SK-N-SH (cell line): ENCODE results near the gene GMPPB. TPM values are rescaled to one million over a fixed set of nuclear protein-coding genes. Genes with fewer than 3 reads are reported as not detected.
A peak's percentile ranks its signal among the peaks of the same experiment; 100 is the strongest.

ENCODE experiments used
- CTCF ChIA-PET: fragments of 300-600, 350-600 bp; formaldehyde crosslinking; extraction: SDS; loops from one replicate; lab custom pipeline; 2021; lab: Yijun Ruan, JAX
- POLR2A ChIA-PET: fragments of 350-600 bp; sonication (Branson Sonifier 250); formaldehyde crosslinking; extraction: SDS; loops from one replicate; lab custom pipeline; 2020; ENCODE audit warnings: antibody characterized with exemption, inconsistent platforms; lab: Yijun Ruan, JAX
- DNase-seq: peaks from one replicate; pipeline ENCODE4 v3.0.0; 2012
- H2AFZ ChIP-seq: fragments of 200-600 bp; sonication (generic); 2 replicates; pipeline ENCODE4 v1.8.1; 2016; ENCODE audit warnings: antibody characterized with exemption, mild to moderate bottlenecking, low read depth
- H3F3A ChIP-seq: fragments of 200-600 bp; sonication (generic); replicated peaks from 2 replicates; pipeline ENCODE3; 2016; ENCODE audit warnings: antibody characterized with exemption, mild to moderate bottlenecking; ENCODE audit not compliant: insufficient read depth
- H3K27ac ChIP-seq, 2 experiments: fragments of 200-500 bp in 1 of 2; fragments of 200-600 bp in 1 of 2; sonication (Bioruptor generic) in 1 of 2; sonication (generic), shearing (Covaris generic) in 1 of 2; 2 replicates each; pipeline versions ENCODE4 v1.5.1 to v1.6.1; 2014 to 2016; ENCODE audit warnings: low read depth in 2 of 2, inconsistent platforms in 1 of 2, low read length in 1 of 2, mild to moderate bottlenecking in 1 of 2, mixed read lengths in 1 of 2
- H3K27me3 ChIP-seq: fragments of 200-600 bp; sonication (generic), shearing (Covaris generic); 2 replicates; pipeline ENCODE4 v1.6.1; 2016; ENCODE audit warnings: mixed run types; ENCODE audit not compliant: insufficient read depth
- H3K36me3 ChIP-seq, 2 experiments: fragments of 200-500 bp in 1 of 2; fragments of 200-600 bp in 1 of 2; sonication (Bioruptor generic) in 1 of 2; sonication (generic) in 1 of 2; replicated peaks in 1 of 2; 2 replicates each; pipeline versions ENCODE3 to v1.5.1; 2014 to 2016; ENCODE audit warnings: low read length in 1 of 2, mild to moderate bottlenecking in 1 of 2; ENCODE audit not compliant: insufficient read depth in 2 of 2, control insufficient read depth in 1 of 2
- H3K4me1 ChIP-seq, 2 experiments: fragments of 200-500 bp in 1 of 2; fragments of 200-600 bp in 1 of 2; sonication (Bioruptor generic) in 1 of 2; sonication (generic), shearing (Covaris generic) in 1 of 2; 2 replicates each; pipeline versions ENCODE4 v1.5.1 to v1.6.1; 2014 to 2016; ENCODE audit warnings: low read depth in 1 of 2, low read length in 1 of 2, mixed run types in 1 of 2; ENCODE audit not compliant: insufficient read depth in 2 of 2, control insufficient read depth in 1 of 2
- H3K4me2 ChIP-seq: fragments of 200-600 bp; sonication (generic), shearing (Covaris generic); 2 replicates; pipeline ENCODE4 v1.6.1; 2017; ENCODE audit warnings: mixed run types
- H3K4me3 ChIP-seq, 2 experiments: fragments of 200-500 bp in 1 of 2; fragments of 200-600 bp in 1 of 2; sonication (Bioruptor generic) in 1 of 2; sonication (generic), shearing (Covaris generic) in 1 of 2; 2 replicates each; pipeline versions ENCODE4 v1.5.1 to v1.8.1; 2014 to 2016; ENCODE audit warnings: low read depth in 2 of 2, inconsistent platforms in 1 of 2, low read length in 1 of 2, mild to moderate bottlenecking in 1 of 2, mixed read lengths in 1 of 2, moderate library complexity in 1 of 2
- H3K79me2 ChIP-seq: fragments of 200-600 bp; sonication (generic); 2 replicates; pipeline ENCODE4 v1.8.1; 2017; ENCODE audit warnings: mild to moderate bottlenecking; ENCODE audit not compliant: insufficient read depth
- H3K9ac ChIP-seq: fragments of 200-600 bp; sonication (generic); 2 replicates; pipeline ENCODE4 v1.6.1; 2017; ENCODE audit warnings: mixed run types
- H3K9me2 ChIP-seq: fragments of 200-600 bp; sonication (generic); 2 replicates; pipeline ENCODE4 v1.6.1; 2017; ENCODE audit warnings: mixed run types
- H3K9me3 ChIP-seq: fragments of 200-600 bp; sonication (generic); 2 replicates; pipeline ENCODE4 v1.6.1; 2017; ENCODE audit warnings: mixed run types, mild to moderate bottlenecking, moderate library complexity
- H4K20me1 ChIP-seq: fragments of 200-600 bp; sonication (generic); 2 replicates; pipeline ENCODE4 v1.6.1; 2017; ENCODE audit warnings: mild to moderate bottlenecking, mixed run types; ENCODE audit not compliant: insufficient read depth
- ELF1 ChIP-seq: IDR thresholded peaks from 2 replicates; pipeline ENCODE4 v1.4.0; 2012
- FOSL2 ChIP-seq: IDR thresholded peaks from 2 replicates; pipeline ENCODE4 v1.4.0; 2012; ENCODE audit warnings: low read depth, mild to moderate bottlenecking, moderate library complexity, borderline replicate concordance
- FOXJ3 ChIP-seq: sonication (generic); formaldehyde crosslinking; IDR thresholded peaks from 2 replicates; pipeline ENCODE4 v1.5.1; 2020; ENCODE audit warnings: mild to moderate bottlenecking, missing genetic modification reagents
- FOXM1 ChIP-seq: IDR thresholded peaks from 2 replicates; pipeline ENCODE4 v1.4.0; 2012; ENCODE audit warnings: low read depth, mild to moderate bottlenecking
- GATA2 ChIP-seq: sonication (generic); formaldehyde crosslinking; IDR thresholded peaks from 2 replicates; pipeline ENCODE4 v1.5.0; 2020; ENCODE audit warnings: mild to moderate bottlenecking, missing genetic modification reagents
- IRF3 ChIP-seq: fragments of 150-350 bp; IDR thresholded peaks from 2 replicates; pipeline ENCODE4 v1.6.1; 2016; ENCODE audit warnings: mild to moderate bottlenecking, low read depth, low read length
- JUND ChIP-seq: IDR thresholded peaks from 2 replicates; pipeline ENCODE4 v1.4.0; 2012
- MAX ChIP-seq: IDR thresholded peaks from 2 replicates; pipeline ENCODE4 v1.4.0; 2012; ENCODE audit warnings: low read depth
- MEF2A ChIP-seq: IDR thresholded peaks from 2 replicates; pipeline ENCODE4 v1.4.0; 2012; ENCODE audit warnings: low read depth, borderline replicate concordance
- RCOR1 ChIP-seq: fragments of 150-350 bp; IDR thresholded peaks from 2 replicates; pipeline ENCODE4 v1.6.1; 2017; ENCODE audit warnings: antibody characterized with exemption, low read length
- REST ChIP-seq: IDR thresholded peaks from 2 replicates; pipeline ENCODE4 v1.6.1; 2012; ENCODE audit warnings: mild to moderate bottlenecking, low read depth, low read length, moderate library complexity
- RFX5 ChIP-seq: IDR thresholded peaks from 2 replicates; pipeline ENCODE4 v1.6.1; 2012; ENCODE audit warnings: mild to moderate bottlenecking, improper control_type of control experiment, low read length
- RXRA ChIP-seq: IDR thresholded peaks from 2 replicates; pipeline ENCODE4 v1.4.0; 2012; ENCODE audit warnings: low read depth, mild to moderate bottlenecking, borderline replicate concordance
- SMC3 ChIP-seq: IDR thresholded peaks from 2 replicates; pipeline ENCODE4 v1.6.1; 2012; ENCODE audit warnings: low read depth, low read length, improper control_type of control experiment
- TCF12 ChIP-seq: IDR thresholded peaks from 2 replicates; pipeline ENCODE4 v1.4.0; 2012
- TEAD4 ChIP-seq: IDR thresholded peaks from 2 replicates; pipeline ENCODE4 v1.4.0; 2012; ENCODE audit warnings: mild to moderate bottlenecking, borderline replicate concordance; ENCODE audit not compliant: insufficient read depth
- USF1 ChIP-seq: IDR thresholded peaks from 2 replicates; pipeline ENCODE4 v1.4.0; 2012; ENCODE audit warnings: low read depth, borderline replicate concordance
- USF2 ChIP-seq: fragments of 150-350 bp; IDR thresholded peaks from 2 replicates; pipeline ENCODE4 v1.6.1; 2017; ENCODE audit warnings: antibody characterized with exemption, low read length, low read depth, borderline replicate concordance
- YY1 ChIP-seq: IDR thresholded peaks from 2 replicates; pipeline ENCODE4 v1.4.0; 2012; ENCODE audit warnings: low read depth, mild to moderate bottlenecking
- ZBTB33 ChIP-seq: IDR thresholded peaks from 2 replicates; pipeline ENCODE4 v1.4.0; 2012; ENCODE audit warnings: low read depth, borderline replicate concordance
- WGBS: methylation state at CpG from one replicate; pipeline ENCODE4 v1.1.6; 2017; ENCODE audit warnings: low lambda C conversion rate; 5-methylcytosine and 5-hydroxymethylcytosine counted together
- polyA plus RNA-seq, 3 experiments: library from polyadenylated mRNA; depleted of rRNA; stranded (reverse); fragments of >200 nt; gene quantifications; 2 replicates each; pipeline ENCODE4 v1.2.3, GENCODE V29; 2012

GMPPB gene
- polyA plus RNA-seq, 1 of the 3 experiments (the other 2 are of a cell fraction) = 25.1 TPM

- 53% methylated on average over 5 of the region's 6 CpGs for WGBS
- CTCF ChIA-PET = interaction anchor here (0.9 to 2.7 kb wide), 4 partner anchors 23 to 78 kb away, joined by 4 to 12 read pairs (median 6); partner anchors contain the start of gene INKA1
- Histone ChIP-seq H3K27me3 (no peaks in the 10 kb centered on the region), H3K4me2 (peak overlapping the region; percentile 100), H3K4me1 (peaks cover 8 to 20% of the 10 kb centered on the region in 2 experiments; a peak in 2 of 4 replicates), H3K27ac (peak overlapping the region; percentile 81 to 87), H3K9me3 (no peaks in the 10 kb centered on the region), H3F3A (peaks cover 14% of the 10 kb centered on the region), H3K36me3 (peaks cover 6 to 53% of the 10 kb centered on the region in 2 experiments), H3K4me3 (peak overlapping the region; percentile 67 to 99), H2AFZ (peak overlapping the region; percentile 81; the same call in 1 of the 2 replicates), H3K9me2 (no peaks in the 10 kb centered on the region), H3K79me2 (peaks cover 15% of the 10 kb centered on the region), H3K9ac (peak overlapping the region; percentile 98), H4K20me1 (no peaks in the 10 kb centered on the region)
- DNase-seq = peak; percentile 53
- TF ChIP-seq REST (no peak), FOXJ3 (no peak), MEF2A (no peak), RCOR1 (no peak), GATA2 (CRISPR knock-in tag) (no peak), TCF12 (no peak), USF2 (no peak), TEAD4 (no peak), MAX (no peak), JUND (no peak), RFX5 (no peak), ELF1 (no peak), ZBTB33 (no peak), YY1 (no peak), USF1 (no peak), FOXM1 (no peak), SMC3 (no peak), IRF3 (no peak), FOSL2 (no peak), RXRA (no peak)
- POLR2A ChIA-PET = interaction anchor here (2.2 kb wide), 1 partner anchor 115 kb away, joined by 8 read pairs; no protein-coding TSS in a partner anchor
Measured at GRCh38 chr3:49724586-49724985, 835 bp upstream of the GMPPB start.
